MG63 (cell line): ENCODE data around the gene ZNF423. TPM values are rescaled to one million over a fixed set of nuclear protein-coding genes. Genes with fewer than 3 reads are reported as not detected.

ENCODE experiments used
- DNase-seq: peaks from one replicate; pipeline ENCODE4 v3.0.0-alpha.2; 2020
- H3K27me3 ChIP-seq: fragments of 250-450 bp; sonication (Bioruptor Pico); 2 replicates; pipeline ENCODE4 v1.5.1; 2020; ENCODE audit warnings: mild to moderate bottlenecking, moderate library complexity
- H3K36me3 ChIP-seq: fragments of 250-450 bp; sonication (Bioruptor Pico); 2 replicates; pipeline ENCODE4 v1.5.1; 2020; ENCODE audit warnings: mild to moderate bottlenecking, moderate library complexity
- H3K4me3 ChIP-seq: fragments of 250-450 bp; sonication (Bioruptor Pico); 2 replicates; pipeline ENCODE4 v1.5.1; 2020; ENCODE audit warnings: mild to moderate bottlenecking, moderate library complexity
- H3K9me3 ChIP-seq: fragments of 250-450 bp; sonication (Bioruptor Pico); 2 replicates; pipeline ENCODE4 v1.5.1; 2020; ENCODE audit warnings: mild to moderate bottlenecking, moderate library complexity
- total RNA-seq: library from RNA; depleted of rRNA; stranded (reverse); fragments of >200 nt; shearing (Covaris generic); gene quantifications from 2 replicates; pipeline ENCODE4 v1.2.3, GENCODE V29; 2014; ENCODE audit warnings: low replicate concordance

The ZNF423 gene
- total RNA-seq, 1 experiment from 2014 or later = 0.07 TPM

- Histone ChIP-seq H3K36me3 (no peaks in the 10 kb centered on the region), H3K4me3 (no peak overlapping the region), H3K27me3 (no peaks in the 10 kb centered on the region), H3K9me3 (no peaks in the 10 kb centered on the region)
- no peak for DNase-seq
These were observed 269.2 kb downstream of the ZNF423 start for GRCh38 chr16:49586466-49587450.

GRCh38 chr16:49585143-49585832 lies 270.6 kb downstream of the ZNF423 start:
- Histone ChIP-seq H3K36me3 (no peaks in the 10 kb centered on the region), H3K27me3 (no peaks in the 10 kb centered on the region), H3K4me3 (no peak overlapping the region), H3K9me3 (no peaks in the 10 kb centered on the region)
- no peak for DNase-seq

GRCh38 chr16:49583911-49584310 lies 272.0 kb downstream of the ZNF423 start:
- DNase-seq = no peak
- no peaks in the 10 kb centered on the region for H3K9me3 ChIP-seq
- H3K27me3 ChIP-seq = no peaks in the 10 kb centered on the region
- H3K4me3 ChIP-seq = no peak overlapping the region
- H3K36me3 ChIP-seq = no peaks in the 10 kb centered on the region

- no peaks in the 10 kb centered on the region for H3K27me3 ChIP-seq
- DNase-seq = no peak
- H3K36me3 ChIP-seq = no peaks in the 10 kb centered on the region
- H3K4me3 ChIP-seq = no peak overlapping the region
- H3K9me3 ChIP-seq = no peaks in the 10 kb centered on the region
These were observed 274.1 kb downstream of the ZNF423 start for GRCh38 chr16:49581630-49582298.

- Histone ChIP-seq H3K4me3 (no peak overlapping the region), H3K9me3 (no peaks in the 10 kb centered on the region), H3K27me3 (no peaks in the 10 kb centered on the region), H3K36me3 (no peaks in the 10 kb centered on the region)
- no peak for DNase-seq
These were observed 275.1 kb downstream of the ZNF423 start for GRCh38 chr16:49580751-49581303.

- no peak for DNase-seq
- H3K36me3 ChIP-seq = no peaks in the 10 kb centered on the region
- H3K9me3 ChIP-seq = no peaks in the 10 kb centered on the region
- no peaks in the 10 kb centered on the region for H3K27me3 ChIP-seq
- H3K4me3 ChIP-seq = no peak overlapping the region
These were observed 277.4 kb downstream of the ZNF423 start for GRCh38 chr16:49578435-49579024.

GRCh38 chr16:49578018-49578417 lies 277.9 kb downstream of the ZNF423 start:
- no peaks in the 10 kb centered on the region for H3K36me3 ChIP-seq
- no peak for DNase-seq

GRCh38 chr16:49576941-49577340 lies 279.0 kb downstream of the ZNF423 start:
- Histone ChIP-seq H3K9me3 (no peaks in the 10 kb centered on the region), H3K27me3 (no peaks in the 10 kb centered on the region), H3K36me3 (no peaks in the 10 kb centered on the region), H3K4me3 (no peak overlapping the region)
- DNase-seq = no peak

More at GRCh38 chr16:49578018-49578417, 277.9 kb downstream of the ZNF423 start:
- Histone ChIP-seq H3K27me3 (no peaks in the 10 kb centered on the region), H3K4me3 (no peak overlapping the region), H3K9me3 (no peaks in the 10 kb centered on the region)

GRCh38 chr16:49576173-49576494 lies 279.8 kb downstream of the ZNF423 start:
- no peaks in the 10 kb centered on the region for H3K27me3 ChIP-seq

GRCh38 chr16:49575346-49576172 lies 280.4 kb downstream of the ZNF423 start:
- Histone ChIP-seq H3K9me3 (no peaks in the 10 kb centered on the region), H3K36me3 (no peaks in the 10 kb centered on the region), H3K4me3 (no peak overlapping the region), H3K27me3 (no peaks in the 10 kb centered on the region)
- no peak for DNase-seq

More at GRCh38 chr16:49576173-49576494, 279.8 kb downstream of the ZNF423 start:
- Histone ChIP-seq H3K9me3 (no peaks in the 10 kb centered on the region), H3K4me3 (no peak overlapping the region), H3K36me3 (no peaks in the 10 kb centered on the region)
- DNase-seq = no peak

GRCh38 chr16:49574826-49575225 lies 281.1 kb downstream of the ZNF423 start:
- DNase-seq = no peak
- no peaks in the 10 kb centered on the region for H3K9me3 ChIP-seq
- H3K27me3 ChIP-seq = no peaks in the 10 kb centered on the region
- H3K36me3 ChIP-seq = no peaks in the 10 kb centered on the region
- no peak overlapping the region for H3K4me3 ChIP-seq

GRCh38 chr16:49567950-49568349 lies 288.0 kb downstream of the ZNF423 start:
- Histone ChIP-seq H3K4me3 (no peak overlapping the region), H3K36me3 (no peaks in the 10 kb centered on the region), H3K27me3 (no peaks in the 10 kb centered on the region), H3K9me3 (no peaks in the 10 kb centered on the region)
- DNase-seq = no peak

GRCh38 chr16:49566432-49566831 lies 289.5 kb downstream of the ZNF423 start:
- Histone ChIP-seq H3K4me3 (no peak overlapping the region), H3K9me3 (no peaks in the 10 kb centered on the region), H3K27me3 (no peaks in the 10 kb centered on the region), H3K36me3 (no peaks in the 10 kb centered on the region)
- DNase-seq = no peak

- no peak for DNase-seq
- no peak overlapping the region for H3K4me3 ChIP-seq
- no peaks in the 10 kb centered on the region for H3K27me3 ChIP-seq
- H3K36me3 ChIP-seq = no peaks in the 10 kb centered on the region
- no peaks in the 10 kb centered on the region for H3K9me3 ChIP-seq
These were observed 291.2 kb downstream of the ZNF423 start for GRCh38 chr16:49564496-49565229.

- H3K9me3 ChIP-seq = no peaks in the 10 kb centered on the region
- H3K36me3 ChIP-seq = no peaks in the 10 kb centered on the region
- no peak for DNase-seq
- H3K27me3 ChIP-seq = no peaks in the 10 kb centered on the region
- no peak overlapping the region for H3K4me3 ChIP-seq
These were observed 292.2 kb downstream of the ZNF423 start for GRCh38 chr16:49563666-49564065.
